ENCODE measurements around the gene CALD1. TPM values are rescaled to one million over a fixed set of nuclear protein-coding genes. Genes with fewer than 3 reads are reported as not detected.

CALD1 gene
- total and polyA plus RNA-seq, 2 experiments from 2014 or later: 132 to 842 TPM

- TF ChIP-seq ZNF462 (CRISPR knock-in tag; IDR thresholded peaks at IDR 0.05): no peak
- TF ChIP-seq JUNB (IDR thresholded peaks at IDR 0.05; ENCODE audit: unreplicated experiment): no peak
- TF ChIP-seq REST (IDR thresholded peaks at IDR 0.05; ENCODE audit: unreplicated experiment): no peak
- no peak for TF ChIP-seq POLR2AphosphoS5 (IDR thresholded peaks at IDR 0.05; ENCODE audit: low read depth)
- TF ChIP-seq CREB1 (CRISPR knock-in tag; IDR thresholded peaks at IDR 0.05; ENCODE audit: low read depth): no peak
- no peak for TF ChIP-seq NANOG (IDR thresholded peaks at IDR 0.05; ENCODE audit: borderline replicate concordance)
Measured at GRCh38 chr7:134988161-134988560, 208.7 kb downstream of the CALD1 start (continued).

Measured in GM23338 (cell line).